ENCODE data around the gene PKDCC.
"Not testable (repeated sequence)": the region's sequence is repeated elsewhere in the genome, so short reads cannot be mapped to it uniquely, and the experiment has no call there.

Gene PKDCC

DNA sequence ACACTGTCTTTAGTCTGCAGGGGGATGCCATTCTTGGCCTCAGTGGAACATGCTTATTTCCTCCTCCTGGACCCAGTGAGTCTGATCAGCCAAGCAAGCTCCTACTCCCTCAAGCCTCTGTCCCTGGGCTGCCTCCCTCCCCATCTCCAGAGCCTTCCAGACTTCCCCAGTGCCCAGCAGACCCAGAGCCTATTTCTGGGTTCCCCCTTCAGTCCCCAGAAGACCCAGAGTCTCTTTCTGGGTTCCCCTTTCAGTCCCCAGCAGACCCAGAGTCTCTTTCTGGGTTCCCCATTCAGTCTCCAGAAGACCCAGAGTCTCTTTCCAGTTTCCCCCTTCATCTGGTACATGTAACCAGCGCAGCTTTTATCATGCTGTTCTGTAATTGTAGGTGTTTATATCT is 17.0 kb upstream of the PKDCC start:
- no peak for DNase-seq

DNA sequence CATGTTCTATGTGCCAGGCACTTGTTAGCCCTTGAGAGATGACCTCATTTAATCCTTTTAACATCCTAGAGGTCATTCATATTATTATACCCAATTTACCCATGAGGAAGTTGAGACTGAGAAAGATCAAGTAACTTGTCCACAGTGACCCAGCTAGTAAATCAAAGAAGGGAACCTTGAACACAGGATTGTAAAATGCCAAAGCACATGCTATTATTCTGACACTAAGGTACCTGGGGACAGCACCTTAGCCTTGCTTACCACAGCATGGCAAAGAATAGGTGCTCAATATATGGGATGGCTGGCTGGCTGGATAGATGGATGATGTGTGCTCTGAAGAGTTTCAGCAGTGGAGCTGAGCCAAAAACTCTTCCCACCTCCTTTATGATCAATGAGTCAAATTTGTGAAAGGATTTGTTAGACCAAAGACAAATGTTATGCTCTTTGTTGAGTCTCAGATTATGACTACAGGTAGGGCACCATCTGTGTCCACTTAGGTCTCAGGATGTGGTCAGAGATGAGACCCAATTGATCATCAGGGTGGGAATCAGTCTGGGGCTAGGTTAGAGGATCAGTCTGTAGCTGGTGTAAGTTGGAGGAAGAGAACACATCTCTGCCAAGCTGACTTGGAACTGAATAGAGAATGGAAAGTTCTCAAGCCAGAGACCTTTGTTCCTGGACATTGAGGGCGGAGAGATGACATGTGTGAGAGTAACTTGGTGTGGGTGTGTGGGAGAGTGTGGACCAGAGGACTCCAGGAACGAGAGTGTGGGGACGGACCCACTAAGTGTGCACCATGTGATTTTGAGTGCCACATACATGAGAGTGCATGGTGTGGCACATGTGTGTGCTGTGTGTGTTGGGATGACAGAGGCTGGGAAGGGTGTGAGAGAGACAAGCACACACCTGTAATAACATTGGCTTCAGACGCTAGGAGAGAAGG is 16.3 kb upstream of the PKDCC start:
- DNase-seq: no peak

DNA sequence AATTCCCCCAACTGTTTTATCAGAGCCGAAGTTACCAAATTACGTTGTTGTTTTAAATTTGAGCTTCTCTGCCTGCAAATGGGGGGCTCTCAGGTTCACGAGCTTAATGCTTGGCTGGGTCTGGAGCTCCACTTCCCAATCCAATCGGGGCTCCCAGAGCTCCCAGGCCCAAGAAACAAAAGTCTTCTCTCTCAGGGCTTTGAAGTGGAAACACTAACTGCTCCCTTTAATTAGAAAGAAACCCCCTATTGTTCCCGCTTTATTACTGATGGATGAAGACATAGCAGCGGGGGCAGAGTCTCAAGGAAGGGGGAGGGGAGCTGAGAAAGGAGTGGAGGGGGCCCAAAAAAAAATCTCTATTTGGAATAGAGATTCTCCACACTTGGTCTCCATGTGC is 15.6 kb upstream of the PKDCC start:
- no peak for DNase-seq

DNA sequence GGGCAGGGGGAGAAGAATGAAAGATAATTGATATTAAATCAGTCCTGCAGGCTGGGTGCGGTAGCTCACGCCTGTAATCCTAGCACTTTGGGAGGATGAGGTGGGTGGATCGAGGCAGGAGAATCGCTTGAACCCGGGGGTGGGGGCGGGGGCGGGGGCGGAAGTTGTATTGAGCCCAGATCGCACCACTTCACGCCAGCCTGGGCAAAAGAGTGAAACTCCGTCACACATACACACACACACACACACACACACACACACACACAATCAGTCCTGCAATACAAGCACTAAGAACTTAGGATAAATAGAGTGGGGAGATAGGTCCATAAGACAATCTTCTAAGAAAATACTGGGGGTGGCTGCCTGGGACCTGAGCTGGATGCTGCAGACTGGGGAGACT is 15.1 kb upstream of the PKDCC start:
- no peak for DNase-seq

DNA sequence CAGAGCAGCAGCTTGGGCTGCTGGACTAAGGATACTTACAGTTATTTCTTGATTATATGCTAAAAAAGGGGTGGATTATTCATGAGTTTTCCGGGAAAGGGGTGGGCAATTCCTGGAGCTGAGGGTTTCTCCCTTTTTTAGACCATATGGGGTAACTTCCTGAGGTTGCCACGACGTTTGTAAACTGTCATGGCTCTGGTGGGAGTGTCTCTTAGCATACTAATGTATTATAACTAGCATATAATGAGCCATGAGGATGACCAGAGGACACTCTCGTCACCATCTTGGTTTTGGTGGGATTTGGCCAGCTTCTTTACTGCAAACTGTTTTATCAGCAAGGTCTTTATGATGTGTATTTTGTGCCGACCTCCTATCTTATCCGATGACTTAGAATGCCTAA is 13.7 kb upstream of the PKDCC start:
- not testable (repeated sequence) for DNase-seq

DNA sequence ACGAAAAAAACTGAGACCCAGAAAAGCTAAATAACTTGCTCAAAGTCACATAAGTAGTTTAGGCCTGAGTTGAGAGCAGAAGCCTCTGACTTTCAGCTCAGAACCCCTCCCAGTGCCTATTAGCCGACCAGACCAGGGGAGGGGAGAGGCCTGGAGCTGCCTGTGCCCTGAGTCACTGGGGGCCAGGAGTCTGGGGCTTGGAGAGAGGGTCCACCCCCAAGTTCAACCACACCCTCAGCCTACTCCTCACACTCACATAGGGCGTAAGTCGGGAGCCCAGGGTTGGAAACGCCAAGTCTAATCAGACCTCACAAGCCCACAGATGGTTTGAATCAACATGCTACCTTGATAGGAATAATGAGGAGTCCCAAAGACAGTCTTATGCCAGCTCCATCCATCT is 12.6 kb upstream of the PKDCC start:
- DNase-seq: no peak

DNA sequence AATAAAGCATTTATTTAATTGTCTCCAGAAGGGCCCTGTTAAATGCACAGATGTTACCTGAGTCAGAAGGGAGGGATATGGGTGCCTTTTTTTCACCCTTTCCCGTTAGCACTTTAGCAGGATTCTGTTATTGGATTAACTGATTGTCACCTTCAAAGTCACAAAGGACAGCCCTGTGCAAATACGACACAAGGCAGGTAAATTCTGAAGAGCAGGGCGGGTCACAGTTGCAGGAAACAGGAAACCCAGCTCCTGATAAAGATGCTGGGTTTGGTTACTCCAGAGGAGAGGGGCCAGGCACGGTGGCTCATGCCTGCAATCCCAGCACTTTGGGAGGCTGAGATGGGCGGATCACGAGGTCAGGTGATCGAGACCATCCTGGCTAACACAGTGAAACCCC is 11.4 kb upstream of the PKDCC start:
- no peak for DNase-seq

DNA sequence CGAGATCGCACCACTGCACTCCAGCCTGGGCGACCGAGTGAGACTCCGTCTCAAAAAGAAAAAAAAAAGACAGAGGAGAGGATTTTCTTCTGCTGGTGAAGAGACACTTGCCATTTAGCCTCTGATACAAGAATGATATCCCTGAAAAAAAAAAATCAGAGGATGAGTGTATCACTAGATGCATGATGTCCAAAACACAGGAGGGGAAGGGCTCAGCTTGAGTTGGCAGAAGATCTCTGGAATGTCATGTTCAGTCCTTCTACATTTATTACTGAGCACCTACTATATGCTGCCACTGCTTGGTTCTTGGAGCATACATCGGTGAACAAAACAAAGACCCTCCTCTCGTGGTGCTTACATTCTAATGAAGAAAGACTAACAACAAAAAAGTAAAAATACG is 10.9 kb upstream of the PKDCC start:
- DNase-seq: no peak

DNA sequence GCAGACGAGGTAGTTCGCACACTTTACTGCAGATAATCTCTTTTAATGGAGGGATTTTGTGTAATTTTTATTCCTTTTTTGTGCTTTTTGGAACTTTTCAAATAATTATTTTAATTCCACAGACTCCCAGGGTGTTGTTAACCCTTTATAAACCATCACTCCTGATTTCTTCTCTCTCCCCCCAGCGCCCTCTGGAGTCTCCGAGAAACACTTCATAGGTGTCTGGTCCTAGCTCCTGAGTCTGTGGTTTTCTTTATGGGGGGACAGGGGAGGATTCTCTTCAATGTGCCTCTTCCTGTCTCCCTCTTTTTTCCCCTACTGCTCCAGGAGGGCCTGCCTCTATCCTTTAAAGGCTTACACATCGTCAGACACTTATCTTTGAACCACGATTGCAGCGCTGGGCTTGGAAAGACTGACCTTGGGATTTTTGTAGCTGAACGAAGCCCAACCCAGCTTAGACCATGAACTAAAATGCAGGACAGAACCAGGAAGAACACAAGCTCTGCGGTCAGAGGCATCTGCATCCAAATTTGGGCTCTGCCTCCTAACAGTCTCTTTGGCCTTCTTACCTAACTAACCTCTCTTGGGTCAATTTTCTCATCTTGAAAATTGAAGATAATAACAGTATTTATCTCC is 7.1 kb upstream of the PKDCC start:
- no peak for DNase-seq

DNA sequence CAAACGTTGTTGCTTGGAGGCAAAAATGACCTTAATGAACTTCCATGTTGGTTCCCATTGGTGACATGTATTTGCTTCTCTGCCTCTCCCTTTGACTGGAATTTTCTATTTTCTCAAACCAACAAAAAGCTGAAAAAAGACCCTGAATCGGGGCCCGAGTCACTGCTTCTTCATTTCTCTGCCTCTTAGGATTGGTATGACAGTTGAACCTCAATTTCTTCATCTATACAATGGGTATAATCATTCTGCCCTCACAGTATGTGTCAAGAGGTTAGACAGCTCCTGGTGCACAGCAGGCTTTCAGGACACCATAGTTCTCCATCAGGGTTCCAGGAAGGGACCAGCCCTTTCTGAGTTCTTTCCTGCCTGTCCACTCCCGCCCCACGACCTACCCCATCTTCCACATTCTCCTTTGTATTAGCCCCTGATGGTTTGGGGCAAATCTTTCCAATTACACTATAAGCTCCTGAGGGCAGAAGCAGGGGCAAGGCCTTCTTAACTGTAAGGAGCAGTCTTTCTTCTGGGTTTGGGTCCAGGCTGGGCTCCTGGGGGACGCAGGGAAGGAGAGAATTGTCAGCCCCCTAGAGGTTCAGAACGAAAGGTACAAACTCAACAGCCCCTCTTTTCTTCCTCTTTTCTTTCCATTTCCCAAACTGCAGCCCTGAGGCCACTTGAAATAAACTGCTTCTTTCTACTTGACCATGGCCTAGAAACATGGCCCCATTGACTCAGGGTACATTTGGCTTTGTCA is 6.3 kb upstream of the PKDCC start:
- DNase-seq: no peak

DNA sequence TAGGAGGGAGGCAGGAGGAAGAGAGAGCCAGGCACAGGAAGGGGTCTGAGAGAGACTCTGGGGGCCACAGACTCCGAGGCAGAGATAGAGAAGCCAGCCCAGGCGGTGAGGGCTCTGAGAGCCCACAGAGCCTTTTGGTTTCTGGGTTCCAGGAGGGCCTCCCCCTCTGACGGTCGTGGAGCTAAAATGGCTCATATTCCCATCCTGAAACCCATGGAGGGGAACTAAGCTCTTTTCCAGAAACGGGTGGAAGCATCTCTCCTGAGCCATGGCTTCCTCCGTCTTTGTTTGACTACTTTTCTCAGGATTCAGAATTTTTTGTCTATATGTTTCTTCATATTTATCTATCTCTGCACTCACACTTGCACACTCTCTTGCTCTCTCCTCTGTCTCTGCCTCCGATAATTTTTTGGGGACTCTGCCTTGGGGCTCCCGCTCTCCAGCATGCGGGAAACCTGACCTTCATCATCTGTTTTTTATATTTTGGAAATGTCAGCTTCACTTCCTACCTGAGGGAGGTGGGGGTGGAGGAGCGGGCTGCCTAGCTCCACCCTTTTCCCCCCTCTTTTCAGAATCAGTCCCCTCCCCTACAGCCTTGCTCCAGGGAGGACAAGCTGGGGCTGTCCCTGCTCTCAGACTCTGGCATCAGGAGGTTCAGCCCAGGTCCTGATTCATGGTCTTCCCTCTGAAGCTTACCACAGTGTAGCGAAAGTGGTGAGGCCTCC is 5.0 kb upstream of the PKDCC start:
- no peak for DNase-seq

DNA sequence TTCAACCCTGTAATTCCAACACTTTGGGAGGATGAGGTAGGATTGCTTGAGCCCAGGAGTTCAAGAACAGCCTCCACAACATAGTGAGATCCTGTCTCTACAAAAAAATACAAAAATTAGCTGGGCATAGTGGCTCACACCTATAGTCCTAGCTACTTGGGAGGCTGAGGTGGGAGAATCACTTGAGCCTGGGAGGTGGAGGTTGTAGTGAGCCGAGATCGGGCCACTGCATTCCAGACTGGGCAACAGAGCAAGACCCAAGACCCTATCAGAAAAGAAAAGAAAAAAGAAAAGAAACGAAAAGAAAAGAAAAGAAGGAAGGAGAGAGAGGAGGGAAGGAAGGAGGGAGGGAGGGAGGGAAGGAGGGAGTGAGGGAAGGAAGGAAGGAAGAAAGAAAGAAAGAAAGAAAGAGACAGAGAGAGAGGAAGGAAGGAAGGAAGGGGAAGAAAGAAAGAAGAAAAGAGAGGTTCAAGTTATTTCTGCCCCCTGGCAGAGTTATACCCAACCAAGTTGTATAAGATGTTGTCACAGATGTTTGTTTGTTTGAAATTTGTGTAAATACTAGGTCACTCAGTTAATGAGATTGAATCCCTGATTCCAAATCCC is 3.9 kb upstream of the PKDCC start:
- no peak for DNase-seq

DNA sequence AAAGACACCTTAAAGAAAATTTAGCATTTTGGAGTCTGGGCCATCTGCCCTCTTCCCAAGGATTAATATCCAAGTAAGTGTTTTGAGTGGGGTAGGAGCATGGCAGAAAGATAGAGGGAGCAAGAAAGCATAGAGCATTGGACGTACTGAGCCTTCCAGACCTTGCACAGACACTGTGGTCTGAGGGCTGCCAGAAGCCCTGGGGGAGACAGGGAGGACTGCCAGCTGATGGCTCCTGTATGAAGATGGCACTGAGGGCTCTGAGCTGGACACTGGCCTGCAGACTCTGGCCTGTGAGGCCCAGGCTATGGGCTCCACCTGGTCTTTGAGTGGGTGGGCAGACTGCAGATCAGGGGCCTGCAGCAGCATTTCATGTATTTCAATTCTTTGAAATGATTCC is 2.9 kb upstream of the PKDCC start:
- no peak for DNase-seq

DNA sequence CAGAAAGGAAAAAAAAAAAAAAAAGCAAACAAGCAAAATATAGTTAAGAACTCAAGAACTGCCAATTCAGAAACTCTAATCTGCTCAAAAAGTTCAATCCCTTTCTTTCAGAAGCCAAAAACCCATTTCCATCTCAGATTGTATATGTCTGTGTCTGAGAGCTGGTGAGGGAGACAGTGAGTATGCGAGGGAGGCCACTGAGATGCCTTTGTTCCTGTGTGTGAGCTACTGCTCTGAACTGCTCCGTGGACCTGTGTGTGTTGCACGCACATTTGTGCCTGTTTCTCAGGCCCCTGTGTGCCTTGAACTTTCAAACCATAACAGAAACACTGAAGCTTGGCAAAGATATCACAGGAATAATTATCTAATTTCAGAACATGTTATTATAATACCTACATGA is 2.5 kb upstream of the PKDCC start:
- DNase-seq: no peak

DNA sequence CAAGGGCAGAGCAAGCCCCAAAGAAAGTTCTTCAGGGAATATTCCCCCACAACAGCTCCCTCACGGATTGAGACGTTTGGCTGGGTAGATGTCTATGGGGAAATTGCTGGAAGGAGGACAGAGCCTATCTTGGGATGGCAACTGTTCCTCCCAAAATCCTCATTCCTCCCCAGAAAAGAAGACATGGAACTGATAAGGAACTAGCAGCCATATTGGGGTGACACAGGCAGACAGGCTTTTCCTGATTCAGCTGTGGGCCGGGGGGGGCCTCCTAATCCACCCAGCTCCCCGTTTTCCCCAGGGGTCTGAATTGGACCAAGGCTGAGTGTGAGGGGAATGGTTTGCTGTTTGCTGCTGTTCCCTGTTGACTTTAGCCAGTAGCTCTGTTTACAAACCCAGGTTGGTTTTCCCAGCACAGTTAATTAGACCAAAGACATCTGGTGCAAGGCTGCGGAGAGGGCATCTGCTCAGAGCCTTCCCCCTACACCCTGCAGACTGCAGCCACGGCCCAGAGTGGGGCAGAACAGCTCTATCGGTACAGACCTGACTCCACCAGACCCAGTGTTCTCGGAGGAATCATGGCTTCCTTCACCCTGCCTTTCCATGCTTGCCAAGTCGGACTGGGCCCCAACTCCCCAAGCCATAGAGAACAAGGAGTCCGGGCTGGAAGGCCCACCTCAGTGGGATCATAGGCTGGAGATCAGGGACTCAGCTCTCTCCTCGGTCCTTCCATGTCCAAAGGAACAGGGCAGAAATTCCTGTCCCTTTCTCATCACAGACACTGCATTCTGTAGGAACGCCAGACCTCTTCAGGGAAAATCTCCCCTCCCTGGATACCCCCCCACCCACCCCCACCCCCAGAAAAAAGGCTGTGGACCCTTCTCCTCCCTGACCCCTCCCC is 1.7 kb upstream of the PKDCC start:
- no peak for DNase-seq

DNA sequence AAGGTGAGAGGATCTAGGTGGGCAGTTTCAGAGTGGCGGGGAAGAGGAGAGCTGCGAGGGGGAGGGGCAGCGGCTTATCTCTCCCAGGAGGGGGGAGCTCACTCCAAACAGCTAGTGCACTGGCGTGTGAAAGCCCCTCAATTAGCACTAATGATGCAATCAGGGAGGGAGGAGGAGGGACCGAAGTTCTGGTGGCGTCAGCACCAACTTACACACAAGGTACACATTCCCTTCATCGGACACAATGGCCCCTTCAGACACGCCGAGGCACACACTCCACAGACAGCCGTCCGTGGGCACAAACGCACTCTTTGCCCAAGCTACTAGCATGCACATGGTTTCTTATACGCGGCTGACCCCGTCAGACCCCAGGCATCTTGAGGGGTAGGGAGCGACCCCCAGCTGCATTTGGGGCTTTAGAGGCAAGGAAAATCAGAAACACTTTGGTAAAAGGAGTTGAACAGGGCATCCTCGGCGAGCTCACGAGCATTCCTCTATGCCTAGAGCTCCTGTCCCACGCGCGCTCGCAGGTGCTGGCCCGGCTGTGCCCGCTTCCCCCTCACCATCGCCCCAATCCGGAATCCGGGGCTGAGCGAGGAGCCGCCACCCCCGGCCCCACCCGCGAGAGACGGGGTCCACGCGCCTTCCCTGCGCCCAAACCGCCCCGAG is 868 bp upstream of the PKDCC start:
- no peak for DNase-seq

DNA sequence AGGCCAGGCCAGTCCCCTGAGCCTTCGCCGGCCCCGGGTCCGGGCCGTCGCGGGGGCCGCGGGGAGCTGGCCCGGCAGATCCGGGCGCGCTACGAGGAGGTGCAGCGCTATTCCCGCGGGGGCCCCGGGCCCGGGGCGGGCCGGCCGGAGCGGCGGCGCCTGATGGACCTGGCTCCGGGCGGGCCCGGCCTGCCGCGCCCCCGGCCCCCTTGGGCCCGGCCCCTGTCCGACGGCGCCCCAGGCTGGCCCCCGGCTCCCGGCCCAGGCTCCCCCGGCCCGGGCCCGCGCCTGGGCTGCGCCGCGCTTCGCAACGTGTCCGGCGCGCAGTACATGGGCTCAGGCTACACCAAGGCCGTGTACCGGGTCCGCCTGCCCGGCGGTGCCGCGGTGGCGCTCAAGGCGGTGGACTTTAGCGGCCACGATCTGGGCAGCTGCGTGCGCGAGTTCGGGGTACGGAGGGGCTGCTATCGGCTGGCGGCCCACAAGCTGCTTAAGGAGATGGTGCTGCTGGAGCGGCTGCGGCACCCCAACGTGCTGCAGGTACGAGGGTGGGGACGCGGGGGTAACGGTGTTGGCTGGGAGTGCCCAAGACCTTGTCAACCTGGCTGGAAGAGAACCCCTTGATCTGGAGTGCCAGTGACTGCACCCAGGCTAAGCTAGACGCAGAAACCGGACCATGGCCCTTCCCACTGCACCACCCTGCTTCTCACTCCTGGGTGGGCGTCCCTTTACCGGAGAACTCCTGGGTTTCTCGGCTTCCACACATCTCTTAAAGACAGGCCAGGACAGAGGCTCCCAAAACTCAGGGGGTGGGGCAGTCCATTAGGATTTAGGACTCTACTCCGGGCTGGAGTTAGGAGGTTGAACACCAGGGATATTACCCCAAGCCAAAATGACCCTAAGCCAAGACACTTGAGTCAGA is 739 bp downstream of the PKDCC start:
- DNase-seq: no peak

DNA sequence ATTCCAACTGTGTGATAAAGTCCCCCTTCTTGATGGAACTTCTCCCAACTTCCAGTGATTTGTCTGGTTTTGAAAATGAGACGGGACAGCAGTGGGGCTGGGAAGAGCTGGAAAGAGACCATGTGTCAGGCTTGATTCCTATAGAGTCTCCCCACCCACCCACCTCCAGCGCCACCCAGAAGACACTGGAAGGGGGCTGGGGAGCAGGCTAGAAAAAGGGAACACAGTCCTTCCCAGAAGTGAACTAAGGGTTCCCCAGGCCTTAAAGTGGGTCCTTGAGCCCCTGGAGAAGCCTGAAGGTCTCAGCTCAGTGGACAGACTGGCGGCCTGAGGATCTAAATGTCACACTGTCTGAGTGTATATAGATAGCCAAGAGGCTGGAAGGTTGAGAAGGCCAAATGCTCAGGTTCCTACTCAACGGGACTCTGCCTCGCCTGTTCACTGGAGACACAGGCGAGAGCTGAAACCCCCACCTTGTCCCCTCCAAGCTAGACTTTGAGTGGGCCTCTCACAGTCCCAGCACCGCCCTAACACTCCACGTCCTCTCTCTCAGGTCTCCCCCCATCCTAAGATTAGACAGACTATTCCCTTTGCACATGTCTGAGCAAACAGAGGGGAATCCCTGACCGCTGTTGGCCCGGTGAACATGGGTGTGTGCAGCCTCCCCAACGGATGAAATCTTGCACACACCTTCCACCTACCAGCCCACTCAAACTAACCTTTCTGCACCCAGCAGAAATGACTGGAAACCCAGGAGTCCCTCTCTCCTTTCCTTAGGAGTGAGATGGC is 1.6 kb downstream of the PKDCC start:
- DNase-seq: no peak
